Spleen (tissue), 7 donors: Measurements from ENCODE around the gene ITCH.

Experiments
- POLR2A ChIP-seq, 3 donors: fragments of 450-650 bp; IDR thresholded peaks; one replicate each; pipeline ENCODE4 v1.5.1; 2017; ENCODE audit warnings: antibody characterized with exemption in 3 of 3, mild to moderate bottlenecking in 1 of 3
- TF ChIP-seq, protein P1 (sequence below), 11 experiments: fragments of 200-600 bp in 7 of 11; fragments of 450-650 bp in 4 of 11; sonication (generic) in 4 of 11; IDR thresholded peaks in 8 of 11; conservative IDR thresholded peaks in 3 of 11; 1 replicate in 7 of 11; 2 replicates in 4 of 11; pipeline versions ENCODE4 v1.4.0 to v1.8.0; 2016 to 2021; ENCODE audit warnings: antibody characterized with exemption in 11 of 11, inconsistent platforms in 4 of 11, mild to moderate bottlenecking in 1 of 11
- donor health status: DM: no; HTN: no; CAD: no; lungs with moderate emphysema.
- donor health status: DM: no; HTN: no; CAD: no.
- donor health status: DM: no; HTN: no; CAD: no.

GRCh38 chr20:34332262-34332920, 30.7 kb upstream of the ITCH start:
- no peak for TF ChIP-seq POLR2A (IDR thresholded peaks at IDR 0.05)
- TF ChIP-seq, protein P1, sequence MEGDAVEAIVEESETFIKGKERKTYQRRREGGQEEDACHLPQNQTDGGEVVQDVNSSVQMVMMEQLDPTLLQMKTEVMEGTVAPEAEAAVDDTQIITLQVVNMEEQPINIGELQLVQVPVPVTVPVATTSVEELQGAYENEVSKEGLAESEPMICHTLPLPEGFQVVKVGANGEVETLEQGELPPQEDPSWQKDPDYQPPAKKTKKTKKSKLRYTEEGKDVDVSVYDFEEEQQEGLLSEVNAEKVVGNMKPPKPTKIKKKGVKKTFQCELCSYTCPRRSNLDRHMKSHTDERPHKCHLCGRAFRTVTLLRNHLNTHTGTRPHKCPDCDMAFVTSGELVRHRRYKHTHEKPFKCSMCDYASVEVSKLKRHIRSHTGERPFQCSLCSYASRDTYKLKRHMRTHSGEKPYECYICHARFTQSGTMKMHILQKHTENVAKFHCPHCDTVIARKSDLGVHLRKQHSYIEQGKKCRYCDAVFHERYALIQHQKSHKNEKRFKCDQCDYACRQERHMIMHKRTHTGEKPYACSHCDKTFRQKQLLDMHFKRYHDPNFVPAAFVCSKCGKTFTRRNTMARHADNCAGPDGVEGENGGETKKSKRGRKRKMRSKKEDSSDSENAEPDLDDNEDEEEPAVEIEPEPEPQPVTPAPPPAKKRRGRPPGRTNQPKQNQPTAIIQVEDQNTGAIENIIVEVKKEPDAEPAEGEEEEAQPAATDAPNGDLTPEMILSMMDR (IDR thresholded peaks at IDR 0.05 in 8 of 11, conservative IDR thresholded peaks at IDR 0.05 in 3 of 11): no peak
